Liver (tissue), 3 donors: ENCODE data around the gene TMBIM6.

ENCODE experiments used
- FOXA1 ChIP-seq: IDR thresholded peaks from 2 replicates; pipeline ENCODE4 v1.6.1; 2016; ENCODE audit warnings: antibody characterized with exemption
- RXRA ChIP-seq, 2 donors: IDR thresholded peaks; 2 replicates each; pipeline ENCODE4 v1.6.1; 2017 to 2018; ENCODE audit warnings: antibody characterized with exemption in 2 of 2, mild to moderate bottlenecking in 1 of 2
- YY1 ChIP-seq: IDR thresholded peaks from 2 replicates; pipeline ENCODE4 v1.6.1; 2016; ENCODE audit warnings: antibody characterized with exemption, mild to moderate bottlenecking
- TF ChIP-seq, protein P1 (sequence below): fragments of 150-350 bp; IDR thresholded peaks from 2 replicates; pipeline ENCODE4 v1.5.1; 2017; ENCODE audit warnings: improper control_type of control experiment, low read depth, low read length; ENCODE audit not compliant: missing input control
- TF ChIP-seq, protein P2 (sequence below): IDR thresholded peaks from 2 replicates; pipeline ENCODE4 v1.6.1; 2016; ENCODE audit warnings: antibody characterized with exemption
- TF ChIP-seq, protein P3 (sequence below): IDR thresholded peaks from 2 replicates; pipeline ENCODE4 v1.6.1; 2016; ENCODE audit warnings: antibody characterized with exemption
- donor health status: healthy.
- donor health status: healthy.

DNA sequence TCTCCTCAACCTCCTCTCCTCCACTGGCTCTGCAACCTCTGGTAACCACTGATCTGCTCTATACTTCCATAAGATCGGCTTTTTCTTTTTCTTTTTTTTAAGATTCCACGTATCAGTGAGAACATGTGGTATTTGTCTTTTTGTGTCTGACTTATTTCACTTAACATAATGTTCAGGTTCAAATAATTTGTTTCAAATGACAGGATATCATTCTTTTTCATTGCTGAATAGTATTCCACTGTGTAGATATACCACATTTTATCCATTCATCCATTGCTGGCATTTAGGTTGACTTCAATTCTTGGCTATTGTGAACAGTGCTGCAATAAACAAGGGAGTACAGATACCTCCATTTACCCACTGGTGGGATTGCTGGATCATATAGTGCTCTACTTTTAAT lies 46.3 kb downstream of the TMBIM6 start:
- TF ChIP-seq, protein P1, sequence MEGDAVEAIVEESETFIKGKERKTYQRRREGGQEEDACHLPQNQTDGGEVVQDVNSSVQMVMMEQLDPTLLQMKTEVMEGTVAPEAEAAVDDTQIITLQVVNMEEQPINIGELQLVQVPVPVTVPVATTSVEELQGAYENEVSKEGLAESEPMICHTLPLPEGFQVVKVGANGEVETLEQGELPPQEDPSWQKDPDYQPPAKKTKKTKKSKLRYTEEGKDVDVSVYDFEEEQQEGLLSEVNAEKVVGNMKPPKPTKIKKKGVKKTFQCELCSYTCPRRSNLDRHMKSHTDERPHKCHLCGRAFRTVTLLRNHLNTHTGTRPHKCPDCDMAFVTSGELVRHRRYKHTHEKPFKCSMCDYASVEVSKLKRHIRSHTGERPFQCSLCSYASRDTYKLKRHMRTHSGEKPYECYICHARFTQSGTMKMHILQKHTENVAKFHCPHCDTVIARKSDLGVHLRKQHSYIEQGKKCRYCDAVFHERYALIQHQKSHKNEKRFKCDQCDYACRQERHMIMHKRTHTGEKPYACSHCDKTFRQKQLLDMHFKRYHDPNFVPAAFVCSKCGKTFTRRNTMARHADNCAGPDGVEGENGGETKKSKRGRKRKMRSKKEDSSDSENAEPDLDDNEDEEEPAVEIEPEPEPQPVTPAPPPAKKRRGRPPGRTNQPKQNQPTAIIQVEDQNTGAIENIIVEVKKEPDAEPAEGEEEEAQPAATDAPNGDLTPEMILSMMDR: no peak
- no peak for TF ChIP-seq YY1
- TF ChIP-seq, protein P2, sequence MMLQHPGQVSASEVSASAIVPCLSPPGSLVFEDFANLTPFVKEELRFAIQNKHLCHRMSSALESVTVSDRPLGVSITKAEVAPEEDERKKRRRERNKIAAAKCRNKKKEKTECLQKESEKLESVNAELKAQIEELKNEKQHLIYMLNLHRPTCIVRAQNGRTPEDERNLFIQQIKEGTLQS: no peak
- TF ChIP-seq, protein P3, sequence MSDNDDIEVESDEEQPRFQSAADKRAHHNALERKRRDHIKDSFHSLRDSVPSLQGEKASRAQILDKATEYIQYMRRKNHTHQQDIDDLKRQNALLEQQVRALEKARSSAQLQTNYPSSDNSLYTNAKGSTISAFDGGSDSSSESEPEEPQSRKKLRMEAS: no peak
- TF ChIP-seq FOXA1: no peak
- no peak for TF ChIP-seq RXRA (IDR thresholded peaks at IDR 0.05)
